Urinary bladder (tissue), 4 donors: ENCODE data around the gene ANKRD36. TPM values are rescaled to one million over a fixed set of nuclear protein-coding genes. Genes with fewer than 3 reads are reported as not detected.
"Not testable (repeated sequence)": the region's sequence is repeated elsewhere in the genome, so short reads cannot be mapped to it uniquely, and the experiment has no call there.

ENCODE experiments used
- DNase-seq: peaks from one replicate; pipeline ENCODE4 v3.0.0-alpha.2; 2015; ENCODE audit errors: extremely low spot score
- H3K27ac ChIP-seq: one replicate; pipeline ENCODE4 v1.5.1; 2013; ENCODE audit warnings: low read depth, mild to moderate bottlenecking, moderate library complexity
- H3K36me3 ChIP-seq: one replicate; pipeline ENCODE4 v1.6.1; 2013; ENCODE audit warnings: mild to moderate bottlenecking, moderate library complexity; ENCODE audit not compliant: insufficient read depth
- H3K4me1 ChIP-seq: one replicate; pipeline ENCODE4 v1.6.1; 2013; ENCODE audit warnings: mild to moderate bottlenecking, moderate library complexity; ENCODE audit not compliant: insufficient read depth
- H3K4me3 ChIP-seq: one replicate; pipeline ENCODE4 v1.5.1; 2013; ENCODE audit warnings: low read depth, low read length
- WGBS: extraction: QIAGEN DNeasy Blood & Tissue Kit; methylation state at CpG from one replicate; pipeline ENCODE4 v1.1.7; 2013; 5-methylcytosine and 5-hydroxymethylcytosine counted together
- polyA plus RNA-seq: library from polyadenylated mRNA; stranded (reverse); fragments of 200-250 nt; gene quantifications from one replicate; pipeline ENCODE4 v1.2.3, GENCODE V29; 2013
- total RNA-seq: library from RNA; depleted of rRNA; stranded (reverse); fragments of >200 nt; gene quantifications from one replicate; pipeline ENCODE4 v1.2.3, GENCODE V29; 2014
- donor health status: healthy with polysubstance abuse.
- donor health status: healthy.

The ANKRD36 gene
- total RNA-seq (172 TPM), polyA plus RNA-seq (3.3 TPM)

GRCh38 chr2:97113050-97113881 lies at the start of gene ANKRD36:
Gene ANKRD36, plus strand, starts transcription at chr2:97113153. Its CDS starts 587 bp downstream, at chr2:97113740.
- under 1% methylated on average over 62 of the region's 74 CpGs for WGBS
- peak; percentile 52 for DNase-seq
- not testable (repeated sequence) for H3K4me1 ChIP-seq, H3K36me3 ChIP-seq
- peak within 1 kb of the TSS; percentile 60 for H3K4me3 ChIP-seq
- peak within 1 kb of the TSS; percentile 78 for H3K27ac ChIP-seq

- 71% methylated on average over 5 of the region's 5 CpGs for WGBS
- DNase-seq, H3K27ac ChIP-seq: not testable (repeated sequence)
Observed at GRCh38 chr2:97066030-97066429, 46.9 kb upstream of the ANKRD36 start.

GRCh38 chr2:97067279-97068004 lies 45.5 kb upstream of the ANKRD36 start:
- no peak for DNase-seq
- WGBS = 78% methylated on average over 5 of the region's 5 CpGs
- no peaks in the 10 kb centered on the region for H3K4me1 ChIP-seq
- H3K27ac ChIP-seq = no peak overlapping the region
- H3K4me3 ChIP-seq = no peak overlapping the region
- H3K36me3 ChIP-seq = no peaks in the 10 kb centered on the region

More at GRCh38 chr2:97066030-97066429, 46.9 kb upstream of the ANKRD36 start:
- not testable (repeated sequence) for H3K4me3 ChIP-seq, H3K4me1 ChIP-seq, H3K36me3 ChIP-seq

- H3K4me3 ChIP-seq = no peak overlapping the region
- 83% methylated on average over 1 of the region's 1 CpG for WGBS
- H3K36me3 ChIP-seq = no peaks in the 10 kb centered on the region
- no peak for DNase-seq
- H3K27ac ChIP-seq = no peak overlapping the region
- no peaks in the 10 kb centered on the region for H3K4me1 ChIP-seq
Observed at GRCh38 chr2:97068074-97068473, 44.9 kb upstream of the ANKRD36 start.

- H3K4me1 ChIP-seq, H3K4me3 ChIP-seq, H3K36me3 ChIP-seq, H3K27ac ChIP-seq, DNase-seq: not testable (repeated sequence)
- 59% methylated on average over 4 of the region's 5 CpGs for WGBS
Observed at GRCh38 chr2:97068722-97069121, 44.2 kb upstream of the ANKRD36 start.

- not testable (repeated sequence) for H3K27ac ChIP-seq, H3K36me3 ChIP-seq, H3K4me3 ChIP-seq, H3K4me1 ChIP-seq, DNase-seq
- 52% methylated on average over 3 of the region's 3 CpGs for WGBS
Observed at GRCh38 chr2:97070915-97071314, 42.0 kb upstream of the ANKRD36 start.

GRCh38 chr2:97077213-97077612 lies 35.7 kb upstream of the ANKRD36 start:
- 79% methylated on average over 8 of the region's 8 CpGs for WGBS

GRCh38 chr2:97080855-97081254 lies 32.1 kb upstream of the ANKRD36 start:
- not testable (repeated sequence) for H3K27ac ChIP-seq, DNase-seq, H3K36me3 ChIP-seq, H3K4me1 ChIP-seq, H3K4me3 ChIP-seq
- 78% methylated on average over 8 of the region's 10 CpGs for WGBS

More at GRCh38 chr2:97077213-97077612, 35.7 kb upstream of the ANKRD36 start:
- H3K4me3 ChIP-seq, H3K27ac ChIP-seq, H3K4me1 ChIP-seq, H3K36me3 ChIP-seq, DNase-seq: not testable (repeated sequence)

GRCh38 chr2:97082206-97082605 lies 30.7 kb upstream of the ANKRD36 start:
- 26% methylated on average over 4 of the region's 9 CpGs for WGBS
- not testable (repeated sequence) for H3K4me3 ChIP-seq, DNase-seq, H3K27ac ChIP-seq, H3K4me1 ChIP-seq, H3K36me3 ChIP-seq

GRCh38 chr2:97083516-97083915 lies 29.4 kb upstream of the ANKRD36 start:
- not testable (repeated sequence) for H3K4me1 ChIP-seq, H3K4me3 ChIP-seq, H3K27ac ChIP-seq, H3K36me3 ChIP-seq, DNase-seq
- WGBS = 93% methylated on average over 7 of the region's 7 CpGs

- not testable (repeated sequence) for H3K36me3 ChIP-seq, H3K4me3 ChIP-seq, H3K4me1 ChIP-seq, DNase-seq, H3K27ac ChIP-seq
- WGBS = 96% methylated on average over 2 of the region's 7 CpGs
Observed at GRCh38 chr2:97085093-97085492, 27.9 kb upstream of the ANKRD36 start.

- H3K4me1 ChIP-seq, H3K27ac ChIP-seq, H3K36me3 ChIP-seq, H3K4me3 ChIP-seq, DNase-seq: not testable (repeated sequence)
- whole genome bisulfite sequencing = 89% methylated on average over 1 of the region's 1 CpG
Observed at GRCh38 chr2:97088706-97089105, 24.2 kb upstream of the ANKRD36 start.

- not testable (repeated sequence) for H3K4me1 ChIP-seq, DNase-seq, H3K36me3 ChIP-seq, H3K4me3 ChIP-seq, H3K27ac ChIP-seq
- 88% methylated on average over 2 of the region's 2 CpGs for WGBS
Observed at GRCh38 chr2:97092946-97093345, 20.0 kb upstream of the ANKRD36 start.
